Measurements from ENCODE around the gene MMP1.

The MMP1 gene

DNA sequence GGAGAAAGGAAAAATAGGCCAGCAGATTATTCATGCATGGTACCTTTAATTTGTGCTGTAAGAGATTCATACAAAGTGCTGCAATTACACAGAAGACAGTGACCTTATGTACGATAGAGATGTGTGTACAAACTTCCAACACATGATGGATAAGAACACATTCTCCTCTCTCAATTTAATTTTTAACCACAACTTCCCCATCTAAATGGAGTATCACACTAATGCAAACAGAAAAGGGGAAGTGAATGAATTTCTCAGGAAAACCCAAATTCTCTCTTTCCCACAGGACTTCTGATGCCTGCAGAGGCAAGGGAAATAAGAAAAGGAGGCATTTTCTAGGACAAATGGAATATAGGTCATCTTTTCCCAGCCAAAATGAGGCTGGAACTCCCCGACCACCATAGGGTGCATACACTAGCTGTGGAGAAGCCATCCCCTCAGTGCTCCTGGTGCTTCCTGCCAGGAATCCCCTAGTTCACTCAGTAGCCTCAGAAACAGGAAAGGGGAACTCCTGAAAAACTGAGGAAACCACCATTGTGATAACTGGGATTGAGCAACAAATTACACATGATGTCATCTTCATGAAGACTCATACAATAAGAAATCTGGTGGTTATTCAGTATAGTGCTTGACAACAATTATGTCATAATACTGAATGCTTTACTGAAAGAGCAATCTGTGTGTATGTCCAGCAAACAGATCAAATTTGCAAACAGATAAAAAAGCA lies 40.0 kb downstream of the MMP1 start:
- peak; percentile 50 for DNase-seq

GRCh38 chr11:102753267-102753666 lies 44.7 kb downstream of the MMP1 start:
- no peak for DNase-seq

- no peak for DNase-seq
Measured at GRCh38 chr11:102751673-102752072, 46.3 kb downstream of the MMP1 start.

GRCh38 chr11:102749101-102749722 lies 48.7 kb downstream of the MMP1 start:
- DNase-seq: no peak

DNA sequence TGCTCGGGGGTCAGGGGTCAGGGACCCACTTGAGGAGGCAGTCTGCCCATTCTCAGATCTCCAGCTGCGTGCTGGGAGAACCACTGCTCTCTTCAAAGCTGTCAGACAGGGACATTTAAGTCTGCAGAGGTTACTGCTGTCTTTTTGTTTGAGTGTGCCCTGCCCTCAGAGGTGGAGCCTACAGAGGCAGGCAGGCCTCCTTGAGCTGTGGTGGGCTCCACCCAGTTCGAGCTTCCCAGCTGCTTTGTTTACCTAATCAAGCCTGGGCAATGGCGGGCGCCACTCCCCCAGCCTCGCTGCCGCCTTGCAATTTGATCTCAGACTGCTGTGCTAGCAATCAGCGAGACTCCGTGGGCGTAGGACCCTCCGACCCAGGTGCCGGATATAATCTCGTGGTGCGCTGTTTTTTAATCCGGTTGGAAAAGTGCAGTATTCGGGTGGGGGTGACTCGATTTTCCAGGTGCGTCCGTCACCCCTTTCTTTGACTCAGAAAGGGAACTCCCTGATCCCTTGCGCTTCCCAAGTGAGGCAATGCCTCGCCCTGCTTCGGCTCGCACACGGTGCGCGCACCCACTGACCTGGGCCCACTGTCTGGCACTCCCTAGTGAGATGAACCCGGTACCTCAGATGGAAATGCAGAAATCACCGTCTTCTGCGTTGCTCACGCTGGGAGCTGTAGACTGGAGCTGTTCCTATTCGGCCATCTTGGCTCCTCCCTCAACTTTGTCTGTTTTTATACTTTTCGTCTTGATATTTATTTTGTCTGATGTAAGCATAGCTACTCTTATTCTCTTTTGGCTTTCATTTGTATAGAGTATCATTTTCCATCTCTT lies 51.0 kb downstream of the MMP1 start:
- peak; percentile 58 for DNase-seq
